Urinary bladder (tissue), 4 donors: Measurements from ENCODE around the gene KLRF2. TPM values are rescaled to one million over a fixed set of nuclear protein-coding genes. Genes with fewer than 3 reads are reported as not detected.
"Not testable (repeated sequence)": the region's sequence is repeated elsewhere in the genome, so short reads cannot be mapped to it uniquely, and the experiment has no call there.

Experiments
- DNase-seq: peaks from one replicate; pipeline ENCODE4 v3.0.0-alpha.2; 2015; ENCODE audit errors: extremely low spot score
- H3K27ac ChIP-seq: one replicate; pipeline ENCODE4 v1.5.1; 2013; ENCODE audit warnings: low read depth, mild to moderate bottlenecking, moderate library complexity
- H3K36me3 ChIP-seq: one replicate; pipeline ENCODE4 v1.6.1; 2013; ENCODE audit warnings: mild to moderate bottlenecking, moderate library complexity; ENCODE audit not compliant: insufficient read depth
- H3K4me1 ChIP-seq: one replicate; pipeline ENCODE4 v1.6.1; 2013; ENCODE audit warnings: mild to moderate bottlenecking, moderate library complexity; ENCODE audit not compliant: insufficient read depth
- H3K4me3 ChIP-seq: one replicate; pipeline ENCODE4 v1.5.1; 2013; ENCODE audit warnings: low read depth, low read length
- WGBS: extraction: QIAGEN DNeasy Blood & Tissue Kit; methylation state at CpG from one replicate; pipeline ENCODE4 v1.1.7; 2013; 5-methylcytosine and 5-hydroxymethylcytosine counted together
- polyA plus RNA-seq: library from polyadenylated mRNA; stranded (reverse); fragments of 200-250 nt; gene quantifications from one replicate; pipeline ENCODE4 v1.2.3, GENCODE V29; 2013
- total RNA-seq: library from RNA; depleted of rRNA; stranded (reverse); fragments of >200 nt; gene quantifications from one replicate; pipeline ENCODE4 v1.2.3, GENCODE V29; 2014
- donor health status: healthy with polysubstance abuse.
- donor health status: healthy.

Gene KLRF2
- total and polyA plus RNA-seq, 2 donors = not detected

DNA sequence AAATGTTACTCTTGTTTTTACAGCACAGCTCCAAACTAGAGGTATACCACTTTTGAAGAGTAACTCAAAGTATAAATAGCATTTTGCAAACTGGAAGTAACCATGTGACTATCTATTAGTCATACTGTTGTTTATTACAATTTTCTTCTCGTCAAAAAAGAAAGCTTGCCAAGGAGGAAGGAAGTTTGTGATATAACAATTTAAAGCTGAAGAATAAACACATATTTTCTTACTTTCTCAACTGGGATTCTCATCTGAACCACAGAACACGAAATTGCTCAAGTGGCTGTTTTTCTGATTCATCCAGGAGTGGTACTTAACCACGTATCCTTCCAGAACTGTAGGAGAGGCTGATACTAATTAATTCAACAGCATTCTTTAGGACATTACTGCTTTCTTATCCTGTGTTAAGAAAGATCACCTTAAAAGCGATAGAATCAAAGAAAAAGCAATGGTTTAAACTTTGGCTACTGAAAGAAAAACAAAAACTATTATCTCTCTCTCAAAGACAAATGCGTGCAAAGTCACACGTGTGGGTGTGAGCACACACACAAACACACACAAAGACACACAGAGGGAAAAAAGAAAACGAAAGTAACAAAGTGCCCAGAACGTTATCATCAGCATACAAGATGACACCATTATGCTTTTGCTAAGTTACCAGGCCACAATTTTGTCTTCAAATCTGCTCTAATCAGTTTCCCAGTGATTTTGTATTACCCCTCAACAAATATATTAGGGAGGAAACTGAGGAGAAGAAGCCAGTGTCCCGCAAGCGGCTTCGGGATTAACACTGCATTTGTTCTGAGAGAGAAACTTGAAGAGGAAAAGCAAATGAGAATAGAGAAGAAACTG lies 11.8 kb upstream of the KLRF2 start, which contains the start of gene CLEC2B:
Gene CLEC2B (minus strand): TSS at position 48 of the 855 bp plus-strand sequence.
- 17% methylated on average over 11 of the region's 11 CpGs for WGBS
- Histone ChIP-seq H3K4me3 (peak within 1 kb of the TSS; percentile 57), H3K4me1 (no peaks in the 10 kb centered on the region), H3K27ac (peak within 1 kb of the TSS; percentile 88), H3K36me3 (no peaks in the 10 kb centered on the region)
- no peak for DNase-seq

DNA sequence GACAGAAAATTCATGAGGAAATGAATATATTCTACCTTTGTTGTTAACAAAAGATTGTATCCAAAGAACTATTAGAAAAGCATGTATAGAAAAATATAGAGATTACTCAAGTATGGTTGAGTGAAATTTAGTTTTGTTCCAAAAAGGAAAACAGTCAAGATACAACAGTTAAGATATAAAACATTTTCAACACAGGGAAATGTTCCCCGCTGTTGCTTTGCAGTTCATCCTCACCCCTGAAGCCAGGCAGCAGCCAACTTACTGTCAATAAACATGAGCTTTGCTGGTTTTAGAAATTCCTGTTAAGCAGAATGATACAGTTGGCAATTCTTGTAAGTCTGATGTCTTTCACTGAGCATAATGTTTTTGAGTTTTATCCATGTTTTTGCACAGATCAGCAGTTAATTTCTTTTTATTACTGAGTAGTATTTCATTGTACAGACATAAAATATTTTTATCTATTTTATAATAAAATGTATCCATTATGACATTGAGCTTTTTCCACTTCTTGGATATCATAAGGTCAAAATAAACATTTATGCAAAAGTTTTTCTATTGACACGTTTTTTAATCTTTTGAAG lies 10.9 kb upstream of the KLRF2 start:
- no peak overlapping the region for H3K4me3 ChIP-seq
- WGBS = 63% methylated on average over 2 of the region's 2 CpGs

DNA sequence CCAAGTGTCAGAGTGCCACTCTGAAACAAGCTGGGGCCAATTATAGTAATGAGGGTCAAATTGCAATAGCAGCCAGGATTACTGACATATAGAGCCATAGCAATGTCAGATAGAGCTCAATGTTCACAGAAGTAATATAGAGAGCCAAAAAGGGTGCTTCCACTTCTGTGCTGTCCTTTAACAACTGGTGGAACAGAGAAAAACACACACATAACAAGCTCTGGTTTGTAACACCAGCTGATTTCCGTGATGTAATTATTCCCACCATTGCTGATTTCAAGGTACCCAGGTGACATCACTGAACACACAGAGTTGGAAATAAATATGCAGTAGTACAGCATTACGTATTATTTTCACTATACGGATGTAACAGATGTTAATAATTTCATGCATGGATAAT lies 9.1 kb upstream of the KLRF2 start:
- Histone ChIP-seq H3K27ac (no peak overlapping the region), H3K36me3 (no peaks in the 10 kb centered on the region), H3K4me3 (no peak overlapping the region), H3K4me1 (no peaks in the 10 kb centered on the region)
- 76% methylated on average over 3 of the region's 3 CpGs for WGBS
- no peak for DNase-seq

More for the DNA sequence above, 10.9 kb upstream of the KLRF2 start:
- no peaks in the 10 kb centered on the region for H3K4me1 ChIP-seq
- H3K27ac ChIP-seq = peak overlapping the region; percentile 88
- no peaks in the 10 kb centered on the region for H3K36me3 ChIP-seq
- no peak for DNase-seq

DNA sequence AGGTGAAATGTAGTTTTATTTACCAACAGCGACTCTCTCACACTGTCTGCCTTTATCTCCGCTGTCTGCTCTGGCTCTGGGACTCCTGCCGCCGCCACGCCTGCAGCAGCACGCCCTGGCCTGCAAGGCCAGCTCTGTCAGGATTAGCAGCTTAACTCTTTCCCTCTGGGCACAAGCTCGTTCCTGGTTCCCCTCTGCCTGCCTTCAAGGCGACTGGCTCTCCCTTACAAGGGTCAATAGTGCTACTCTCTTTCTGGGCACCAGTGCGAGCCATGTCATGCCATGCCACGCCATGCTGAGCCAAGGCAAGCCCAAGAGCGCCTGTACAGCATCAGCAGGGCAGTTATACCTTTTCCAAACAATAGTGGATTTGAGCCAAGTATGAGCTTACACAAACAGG lies 8.5 kb upstream of the KLRF2 start:
- no peak for DNase-seq
- no peak overlapping the region for H3K27ac ChIP-seq
- WGBS = 68% methylated on average over 11 of the region's 11 CpGs

DNA sequence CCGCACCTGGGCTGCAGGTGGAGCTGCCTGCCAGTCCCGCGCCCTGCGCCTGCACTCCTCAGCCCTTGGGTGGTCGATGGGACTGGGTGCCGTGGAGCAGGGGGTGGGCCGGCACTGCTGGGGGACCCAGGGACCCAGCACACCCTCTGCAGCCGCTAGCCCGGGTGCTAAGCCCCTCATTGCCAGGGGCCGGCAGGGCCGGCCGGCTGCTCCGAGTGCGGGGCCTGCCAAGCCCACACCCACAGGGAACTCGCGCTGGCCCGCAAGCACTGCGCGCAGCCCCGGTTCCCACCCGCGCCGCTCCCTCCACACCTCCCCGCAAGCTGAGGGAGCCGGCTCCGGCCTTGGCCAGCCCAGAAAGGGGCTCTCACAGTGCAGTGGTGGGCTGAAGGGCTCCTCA lies 5.2 kb upstream of the KLRF2 start:
- DNase-seq, H3K27ac ChIP-seq, H3K4me1 ChIP-seq, H3K4me3 ChIP-seq, H3K36me3 ChIP-seq: not testable (repeated sequence)
- WGBS = 96% methylated on average over 26 of the region's 26 CpGs

More for the DNA sequence above, 8.5 kb upstream of the KLRF2 start:
- Histone ChIP-seq H3K4me3 (no peak overlapping the region), H3K4me1 (no peaks in the 10 kb centered on the region), H3K36me3 (no peaks in the 10 kb centered on the region)

DNA sequence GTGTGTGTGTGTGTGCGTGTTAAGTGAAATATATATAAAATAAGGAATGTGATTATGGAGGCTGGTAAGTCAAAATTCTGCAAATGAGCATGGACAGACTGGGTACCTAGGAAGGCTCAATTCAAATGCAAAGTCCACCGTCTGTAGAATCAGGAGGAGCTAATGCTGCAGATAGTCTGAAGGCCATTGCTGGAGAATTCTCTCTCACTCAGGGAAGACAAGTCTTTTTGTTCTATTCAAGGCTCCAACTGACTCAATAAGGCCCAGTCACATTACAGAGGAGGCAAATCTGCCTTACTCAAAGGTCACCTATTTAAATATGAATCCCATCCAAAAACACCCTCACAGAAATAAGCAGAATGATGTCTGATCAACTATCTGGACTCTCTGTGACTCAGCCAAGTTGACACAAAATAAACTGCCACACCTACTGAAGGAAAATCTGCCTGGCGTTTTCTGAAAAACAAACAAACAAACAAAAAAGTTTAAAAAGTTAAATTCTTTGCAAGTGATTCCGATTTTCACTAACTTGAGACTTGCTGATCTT lies 684 bp upstream of the KLRF2 start:
- H3K4me3 ChIP-seq = no peak overlapping the region
- H3K36me3 ChIP-seq = no peaks in the 10 kb centered on the region
- H3K27ac ChIP-seq = no peak overlapping the region
- DNase-seq = no peak
- WGBS = 83% methylated on average over 4 of the region's 4 CpGs
- peaks cover 1% of the 10 kb centered on the region for H3K4me1 ChIP-seq

DNA sequence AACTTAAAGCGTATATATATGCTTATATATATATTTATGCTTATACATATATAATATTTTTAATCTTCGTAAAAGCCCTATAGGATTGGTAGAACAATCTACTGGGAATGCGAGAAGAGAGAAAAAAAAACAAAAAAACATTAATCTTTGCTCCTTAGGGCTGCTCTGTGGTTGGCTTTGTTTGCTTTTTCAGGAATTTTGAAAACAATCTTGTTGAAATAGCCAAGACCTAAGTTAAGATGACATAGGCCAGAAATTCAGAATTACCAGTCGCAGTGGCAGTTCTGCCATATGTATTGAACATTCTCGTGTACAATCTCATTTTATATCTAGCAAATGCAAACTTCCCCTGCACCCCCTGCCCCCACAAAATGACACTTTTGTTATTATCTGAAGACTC lies 699 bp downstream of the KLRF2 start:
- H3K27ac ChIP-seq = no peak overlapping the region
- WGBS = 90% methylated on average over 5 of the region's 5 CpGs
- H3K4me1 ChIP-seq = peaks cover 1% of the 10 kb centered on the region
- DNase-seq = no peak
- no peak overlapping the region for H3K4me3 ChIP-seq
- no peaks in the 10 kb centered on the region for H3K36me3 ChIP-seq

DNA sequence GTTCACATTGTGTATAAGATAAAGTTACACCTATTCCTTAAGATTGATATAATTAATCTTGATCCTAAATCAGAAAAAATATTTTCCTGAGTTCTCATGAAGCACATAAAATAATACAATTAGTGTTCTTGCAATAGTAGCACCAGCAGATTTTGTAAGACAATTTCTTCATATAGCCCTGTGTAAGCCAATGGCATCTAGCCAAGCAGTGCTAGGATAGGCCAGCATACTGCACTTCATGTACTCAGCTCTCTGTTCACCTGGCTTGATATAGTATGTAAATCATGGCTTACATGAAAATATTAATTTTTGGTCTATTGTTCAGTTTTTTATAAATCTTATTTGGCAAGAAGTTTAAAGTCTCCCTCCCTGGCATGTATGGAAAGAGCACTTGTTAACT lies 1.9 kb downstream of the KLRF2 start:
- Histone ChIP-seq H3K36me3 (no peaks in the 10 kb centered on the region), H3K4me3 (no peak overlapping the region), H3K4me1 (peaks cover 1% of the 10 kb centered on the region), H3K27ac (no peak overlapping the region)
- no peak for DNase-seq

DNA sequence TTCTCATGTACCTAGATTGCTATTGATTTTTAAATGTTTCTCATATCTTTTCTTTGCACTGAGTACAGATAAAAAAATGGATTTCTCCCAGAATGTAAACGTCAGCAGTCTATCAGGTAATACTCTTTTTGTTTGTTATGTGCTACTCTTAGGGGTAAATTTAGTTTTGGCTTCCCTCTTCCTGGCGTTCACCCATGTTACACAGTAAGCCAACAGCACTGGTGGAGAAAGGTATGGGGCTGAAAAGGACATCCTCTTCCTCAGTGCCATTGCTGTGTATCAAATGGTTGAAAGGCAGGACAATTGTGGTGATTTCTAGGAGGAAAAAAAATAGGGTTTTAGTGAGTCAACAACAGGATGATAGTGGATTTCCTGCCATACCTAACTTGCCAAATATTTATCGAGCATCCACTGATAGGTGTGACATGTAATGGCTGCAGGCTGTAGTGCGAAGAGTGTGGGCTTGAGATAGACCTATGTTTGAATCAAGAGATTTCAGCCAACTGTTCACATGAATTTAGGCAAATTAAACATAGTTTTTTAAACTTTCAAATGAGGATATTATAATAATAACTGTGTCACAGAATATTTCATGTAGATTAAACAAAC lies 7.5 kb downstream of the KLRF2 start:
- H3K4me3 ChIP-seq = no peak overlapping the region
- DNase-seq = no peak
- H3K4me1 ChIP-seq = no peaks in the 10 kb centered on the region
- 62% methylated on average over 4 of the region's 4 CpGs for WGBS
- H3K36me3 ChIP-seq = no peaks in the 10 kb centered on the region
- no peak overlapping the region for H3K27ac ChIP-seq

DNA sequence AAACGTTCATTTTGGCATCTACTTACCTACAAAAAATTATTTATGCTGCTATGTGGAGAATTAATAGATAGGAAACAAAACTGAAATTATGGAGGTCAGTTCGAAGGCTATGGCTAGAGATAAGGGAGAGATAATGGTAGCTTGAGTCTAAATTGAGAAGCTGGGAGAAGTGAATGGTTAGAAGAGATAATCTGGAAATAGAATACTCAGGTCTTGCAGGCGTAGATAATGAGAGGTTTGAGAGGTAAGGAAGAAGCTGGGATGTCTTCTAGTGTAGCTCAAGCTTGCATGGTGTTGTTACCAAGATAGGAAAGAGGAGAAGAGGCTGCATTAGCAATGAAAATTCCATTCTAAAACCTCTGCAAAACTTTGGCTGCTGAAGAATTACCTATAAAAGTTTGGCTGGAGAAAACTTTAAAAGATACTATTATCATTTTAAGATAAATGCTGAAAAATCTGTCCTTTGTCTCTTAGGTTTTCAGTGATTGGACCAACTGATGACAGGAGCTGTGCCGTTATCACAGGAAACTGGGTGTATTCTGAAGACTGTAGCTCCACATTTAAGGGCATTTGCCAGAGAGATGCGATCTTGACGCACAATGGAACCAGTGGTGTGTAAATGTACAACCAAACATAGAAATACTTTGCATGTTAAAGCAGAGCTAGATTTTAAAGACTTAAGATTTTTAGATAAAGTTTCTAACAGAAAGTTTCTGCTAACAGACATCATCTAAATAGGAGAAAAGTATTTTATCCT lies 14.1 kb downstream of the KLRF2 start:
- DNase-seq = no peak
- H3K4me1 ChIP-seq = no peaks in the 10 kb centered on the region
- WGBS = 49% methylated on average over 6 of the region's 6 CpGs
- H3K36me3 ChIP-seq = no peaks in the 10 kb centered on the region
- H3K4me3 ChIP-seq = no peak overlapping the region
- no peak overlapping the region for H3K27ac ChIP-seq

DNA sequence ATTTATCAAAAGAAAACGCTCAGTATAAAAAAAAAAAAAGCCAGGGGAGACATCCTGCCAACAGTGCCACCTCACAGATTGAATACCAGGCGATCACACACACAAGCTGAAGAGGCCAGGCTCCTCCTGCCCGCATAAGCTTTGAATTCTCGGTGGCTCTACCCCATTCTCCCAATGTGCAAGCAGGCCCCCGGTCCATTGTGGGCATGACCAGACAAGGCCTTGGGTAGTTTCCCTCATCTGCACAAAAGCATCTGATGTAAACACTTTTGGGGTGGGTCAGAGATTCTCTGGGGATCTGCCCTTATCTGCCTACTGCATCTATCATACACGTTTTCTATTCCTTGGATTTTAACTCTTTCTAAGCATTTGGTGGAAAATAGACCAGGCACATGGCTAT lies 16.2 kb downstream of the KLRF2 start:
- Histone ChIP-seq H3K36me3 (no peaks in the 10 kb centered on the region), H3K27ac (no peak overlapping the region), H3K4me3 (no peak overlapping the region), H3K4me1 (no peaks in the 10 kb centered on the region)
- DNase-seq = no peak
- 71% methylated on average over 6 of the region's 6 CpGs for WGBS

DNA sequence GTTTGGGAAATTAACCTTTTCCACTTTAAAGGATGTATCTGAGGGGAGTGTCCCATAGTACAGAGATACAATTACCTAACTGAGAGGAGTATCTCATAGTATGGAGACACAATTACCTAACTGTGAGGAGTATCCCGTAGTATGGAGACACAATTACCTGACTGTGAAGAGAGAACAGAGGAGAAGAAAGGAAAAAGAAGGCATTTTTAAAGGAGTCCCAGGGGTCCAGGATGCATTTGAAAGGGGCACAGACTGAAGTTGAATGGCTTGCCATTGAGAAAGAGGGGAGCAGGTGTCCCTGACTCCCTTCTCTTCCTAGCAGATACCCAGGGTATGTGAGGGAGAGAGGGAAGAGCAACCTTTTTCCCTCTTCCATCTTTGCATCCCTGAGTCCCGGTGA lies 17.9 kb downstream of the KLRF2 start:
- WGBS = 96% methylated on average over 2 of the region's 2 CpGs
- H3K4me3 ChIP-seq = no peak overlapping the region
- H3K4me1 ChIP-seq = no peaks in the 10 kb centered on the region
- H3K36me3 ChIP-seq = no peaks in the 10 kb centered on the region
- DNase-seq = no peak
- no peak overlapping the region for H3K27ac ChIP-seq

DNA sequence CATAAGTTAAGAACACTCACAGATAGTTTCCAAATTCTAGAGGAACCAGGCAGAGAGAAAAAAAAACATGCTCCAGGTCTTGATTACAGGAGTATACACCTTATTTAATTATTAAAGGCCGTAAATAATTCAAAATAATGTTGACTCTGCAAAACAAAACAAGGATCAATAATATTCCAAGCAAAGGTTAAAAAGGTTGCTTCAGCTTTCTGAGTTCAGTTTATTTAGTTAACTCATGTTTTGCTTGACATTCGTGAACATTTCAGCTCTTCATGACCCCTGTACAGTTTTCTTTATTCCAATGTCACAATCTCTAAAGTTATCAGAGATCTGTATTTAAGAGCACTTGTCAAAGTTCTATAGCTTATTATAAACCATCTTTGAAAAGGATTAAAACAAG lies 19.6 kb downstream of the KLRF2 start:
- Histone ChIP-seq H3K4me3 (no peak overlapping the region), H3K36me3 (no peaks in the 10 kb centered on the region), H3K27ac (no peak overlapping the region), H3K4me1 (no peaks in the 10 kb centered on the region)
- DNase-seq = no peak
- WGBS = 76% methylated on average over 2 of the region's 2 CpGs
